ENCODE data around the gene KLRF2. TPM values are rescaled to one million over a fixed set of nuclear protein-coding genes. Genes with fewer than 3 reads are reported as not detected.

KLRF2 gene, protein sequence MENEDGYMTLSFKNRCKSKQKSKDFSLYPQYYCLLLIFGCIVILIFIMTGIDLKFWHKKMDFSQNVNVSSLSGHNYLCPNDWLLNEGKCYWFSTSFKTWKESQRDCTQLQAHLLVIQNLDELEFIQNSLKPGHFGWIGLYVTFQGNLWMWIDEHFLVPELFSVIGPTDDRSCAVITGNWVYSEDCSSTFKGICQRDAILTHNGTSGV
- total RNA-seq = not detected in 2 replicates

DNA sequence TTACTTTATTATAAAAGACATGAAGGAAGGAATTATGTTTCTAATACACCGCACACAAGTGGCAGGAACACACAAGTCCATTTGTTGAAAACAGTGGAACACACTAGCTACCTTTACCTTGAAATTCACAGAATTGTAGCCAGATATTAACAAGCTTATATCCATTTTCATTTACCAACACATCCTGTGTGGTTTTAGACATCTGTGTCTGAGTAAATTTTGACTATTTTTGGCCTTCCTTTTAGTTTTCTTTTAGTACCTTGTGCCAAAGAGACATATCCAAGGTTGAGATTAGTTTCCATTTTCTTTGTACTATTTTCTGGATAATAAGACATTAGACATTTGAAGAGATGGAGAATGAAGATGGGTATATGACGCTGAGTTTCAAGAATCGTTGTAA is at the start of gene KLRF2:
Gene KLRF2 (plus strand): TSS at position 244 of the 400 bp plus-strand sequence. CDS start 107 bp downstream, at position 351.
- no peaks in the 10 kb centered on the region for H3K36me3 Mint-ChIP-seq (ENCODE audit: low read depth)
- no peak within 1 kb of the TSS for H3K27ac Mint-ChIP-seq
- no peaks in the 10 kb centered on the region for H3K9me3 Mint-ChIP-seq
- no peak within 1 kb of the TSS for H3K4me3 Mint-ChIP-seq
- H3K27me3 Mint-ChIP-seq (ENCODE audit: insufficient read depth) = no peaks in the 10 kb centered on the region
- peaks cover 17% of the 10 kb centered on the region for H3K4me1 Mint-ChIP-seq (ENCODE audit: low read depth)
- intact Hi-C loops (cut with micrococcal nuclease) = no loop called here
- DNase-seq (ENCODE audit: low spot score) = no peak

DNA sequence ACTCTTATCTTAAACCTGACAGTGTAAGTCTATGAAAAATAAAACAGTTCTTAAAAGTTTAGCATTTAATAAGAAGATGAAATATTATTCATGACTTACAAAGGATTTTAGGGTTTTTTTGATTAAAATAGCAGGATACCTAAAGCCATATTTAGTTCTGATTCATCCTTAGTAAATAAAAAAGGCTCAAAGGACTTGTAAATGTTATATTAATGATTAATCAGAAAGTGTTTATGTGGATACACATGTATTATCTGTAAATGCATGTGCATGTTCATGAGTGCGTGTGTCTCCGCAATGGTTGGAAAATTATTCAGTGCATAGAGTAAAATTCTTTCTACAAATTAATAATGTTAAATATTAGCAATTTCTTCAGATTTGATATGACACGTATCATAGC is 49.6 kb upstream of the KLRF2 start:
- DNase-seq (ENCODE audit: low spot score) = no peak
- Mint-ChIP-seq H3K36me3 (ENCODE audit: low read depth) (no peaks in the 10 kb centered on the region), H3K4me1 (ENCODE audit: low read depth) (no peaks in the 10 kb centered on the region), H3K9me3 (no peaks in the 10 kb centered on the region), H3K27ac (no peak overlapping the region), H3K27me3 (ENCODE audit: insufficient read depth) (peaks cover 6% of the 10 kb centered on the region), H3K4me3 (no peak overlapping the region)
- intact Hi-C loops (cut with micrococcal nuclease) = no loop called here

DNA sequence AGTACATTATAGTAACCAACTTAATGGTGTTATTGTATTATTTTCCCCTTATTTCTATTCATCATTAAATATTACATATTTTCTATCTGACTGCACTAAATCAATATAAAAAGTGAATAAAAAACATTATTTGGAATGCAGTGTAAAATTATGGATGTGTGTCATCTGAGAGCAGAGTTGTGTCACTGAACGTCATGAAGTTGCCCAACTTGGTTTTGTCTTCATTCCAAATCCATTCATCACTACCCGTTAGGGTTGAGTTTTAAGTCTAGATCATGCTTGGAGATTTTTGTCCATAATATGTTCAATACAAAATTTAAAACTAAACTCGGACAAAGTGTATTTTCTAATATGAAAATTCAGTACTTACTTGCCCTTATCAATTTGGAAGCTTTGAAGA is 37.9 kb upstream of the KLRF2 start:
- Mint-ChIP-seq H3K27me3 (ENCODE audit: insufficient read depth) (peaks cover 24% of the 10 kb centered on the region), H3K4me1 (ENCODE audit: low read depth) (no peaks in the 10 kb centered on the region), H3K27ac (no peak overlapping the region), H3K9me3 (peaks cover 17% of the 10 kb centered on the region), H3K4me3 (no peak overlapping the region), H3K36me3 (ENCODE audit: low read depth) (peaks cover 3% of the 10 kb centered on the region)
- intact Hi-C loops (cut with micrococcal nuclease) = no loop called here
- DNase-seq (ENCODE audit: low spot score) = no peak

DNA sequence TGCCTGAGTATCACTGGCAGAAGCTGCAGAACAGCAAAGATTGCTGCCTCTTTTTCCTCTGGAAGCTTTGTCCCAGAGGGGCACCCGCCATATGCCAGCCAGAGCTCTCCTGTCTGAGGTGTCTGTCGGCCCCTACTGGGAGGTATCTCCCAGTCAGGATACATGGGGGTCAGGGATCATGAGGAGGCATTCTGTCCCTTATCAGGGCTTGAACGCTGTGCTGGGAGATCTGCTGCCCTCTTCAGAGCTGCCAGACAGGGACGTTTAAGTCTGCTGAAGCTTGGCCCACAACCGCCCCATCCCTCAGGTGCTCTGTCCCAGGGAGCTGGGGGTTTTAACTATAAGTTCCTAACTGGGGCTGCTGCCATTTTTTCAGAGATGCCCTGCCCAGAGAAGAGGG is 32.4 kb upstream of the KLRF2 start:
- Mint-ChIP-seq H3K4me1 (ENCODE audit: low read depth) (peaks cover 10% of the 10 kb centered on the region), H3K9me3 (peaks cover 21% of the 10 kb centered on the region), H3K4me3 (no peak overlapping the region), H3K27me3 (ENCODE audit: insufficient read depth) (peaks cover 19% of the 10 kb centered on the region), H3K27ac (no peak overlapping the region), H3K36me3 (ENCODE audit: low read depth) (peaks cover 39% of the 10 kb centered on the region)
- DNase-seq (ENCODE audit: low spot score) = no peak
- intact Hi-C loops (cut with micrococcal nuclease) = loop anchor here (5.0 kb wide), 1 partner anchor 47 kb away; no protein-coding TSS in a partner anchor

DNA sequence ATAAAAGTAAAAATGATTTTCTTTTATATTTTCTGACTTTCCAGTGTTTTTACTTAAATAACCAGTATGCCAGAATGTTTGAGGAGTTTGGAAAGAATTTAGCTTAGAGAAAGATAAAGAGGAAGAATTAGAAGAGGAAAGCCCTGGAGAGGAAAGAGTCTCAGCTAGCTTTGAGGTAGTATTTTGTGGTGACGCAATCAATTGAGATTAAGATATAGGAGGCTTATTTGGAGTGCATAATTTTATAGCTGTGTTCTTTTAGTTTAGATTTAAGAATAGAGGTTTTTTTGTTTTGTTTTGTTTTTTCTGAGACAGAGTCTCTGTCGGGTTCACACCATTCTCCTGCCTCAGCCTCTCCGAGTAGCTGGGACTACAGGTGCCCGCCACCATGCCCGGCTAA is 30.2 kb upstream of the KLRF2 start:
- no peak for DNase-seq (ENCODE audit: low spot score)
- peaks cover 20% of the 10 kb centered on the region for H3K9me3 Mint-ChIP-seq
- H3K4me1 Mint-ChIP-seq (ENCODE audit: low read depth) = peaks cover 16% of the 10 kb centered on the region
- peaks cover 58% of the 10 kb centered on the region for H3K36me3 Mint-ChIP-seq (ENCODE audit: low read depth)
- intact Hi-C loops (cut with micrococcal nuclease) = no loop called here
- peaks cover 10% of the 10 kb centered on the region for H3K27me3 Mint-ChIP-seq (ENCODE audit: insufficient read depth)
- no peak overlapping the region for H3K4me3 Mint-ChIP-seq
- H3K27ac Mint-ChIP-seq = no peak overlapping the region

DNA sequence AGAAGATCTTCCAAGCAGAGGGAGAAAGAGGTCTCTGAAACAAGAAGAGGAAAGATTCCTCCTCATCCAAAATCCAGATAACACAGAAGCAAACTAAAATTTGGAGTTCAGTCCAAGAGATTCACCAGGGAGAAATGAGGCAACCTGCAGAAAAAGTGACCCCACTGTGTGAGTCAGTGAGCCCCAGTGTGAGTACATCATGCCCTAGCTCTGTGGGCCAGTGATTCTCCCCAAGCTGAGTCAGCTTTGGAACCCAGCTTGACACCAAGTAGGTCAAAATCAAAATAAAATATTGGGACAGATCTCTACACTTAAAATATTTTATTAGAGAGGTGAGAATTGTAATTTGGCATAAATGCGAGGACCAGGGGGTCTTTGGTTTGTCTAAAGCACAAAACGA is 29.4 kb upstream of the KLRF2 start:
- H3K4me1 Mint-ChIP-seq (ENCODE audit: low read depth) = peaks cover 22% of the 10 kb centered on the region
- DNase-seq (ENCODE audit: low spot score) = no peak
- peaks cover under 1% of the 10 kb centered on the region for H3K27me3 Mint-ChIP-seq (ENCODE audit: insufficient read depth)
- intact Hi-C loops (cut with micrococcal nuclease) = no loop called here
- H3K27ac Mint-ChIP-seq = no peak overlapping the region
- H3K9me3 Mint-ChIP-seq = peaks cover 11% of the 10 kb centered on the region
- no peak overlapping the region for H3K4me3 Mint-ChIP-seq
- H3K36me3 Mint-ChIP-seq (ENCODE audit: low read depth) = peaks cover 62% of the 10 kb centered on the region

DNA sequence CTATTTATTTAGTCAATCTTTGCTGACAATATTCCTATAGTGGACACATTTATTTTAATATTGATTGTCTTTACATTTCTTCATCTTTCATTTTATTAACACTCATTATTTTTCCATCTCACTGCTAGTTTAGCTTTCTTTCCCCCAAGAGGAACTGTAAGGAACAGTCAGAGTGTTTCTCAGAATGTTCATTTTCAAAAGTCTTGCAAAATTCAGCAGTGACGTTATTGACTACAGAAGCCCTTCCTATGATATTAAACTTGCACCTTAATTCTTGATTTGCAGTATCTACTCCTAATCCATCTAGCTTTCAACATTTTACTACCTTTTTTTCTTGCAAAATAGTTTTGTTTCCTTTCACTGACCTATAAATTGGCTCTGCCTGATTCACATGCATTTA is 25.1 kb upstream of the KLRF2 start:
- Mint-ChIP-seq H3K9me3 (no peaks in the 10 kb centered on the region), H3K4me3 (no peak overlapping the region), H3K27me3 (ENCODE audit: insufficient read depth) (no peaks in the 10 kb centered on the region), H3K27ac (no peak overlapping the region), H3K4me1 (ENCODE audit: low read depth) (peaks cover 51% of the 10 kb centered on the region), H3K36me3 (ENCODE audit: low read depth) (peaks cover 73% of the 10 kb centered on the region)
- DNase-seq (ENCODE audit: low spot score) = no peak
- intact Hi-C loops (cut with micrococcal nuclease) = no loop called here

DNA sequence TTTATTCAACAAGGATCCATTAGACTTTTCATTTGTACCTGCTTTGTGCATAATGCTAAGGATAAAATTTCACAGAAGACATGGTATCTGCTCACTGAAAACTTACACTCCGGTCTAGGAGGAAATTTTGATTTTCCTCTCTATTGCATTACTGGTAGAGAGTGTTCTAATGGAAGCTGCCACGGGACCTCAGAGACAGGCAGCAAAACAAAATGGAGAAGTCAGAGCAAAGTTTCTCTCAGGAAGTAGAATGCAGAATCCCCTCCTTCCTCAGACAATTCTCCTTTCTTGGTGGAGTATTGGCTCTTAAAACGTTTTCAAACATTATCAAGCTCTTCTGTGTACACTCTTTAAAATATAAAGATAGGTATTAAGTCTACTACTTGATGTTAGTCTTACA is 24.4 kb upstream of the KLRF2 start:
- no peak overlapping the region for H3K4me3 Mint-ChIP-seq
- H3K27ac Mint-ChIP-seq = no peak overlapping the region
- no peaks in the 10 kb centered on the region for H3K27me3 Mint-ChIP-seq (ENCODE audit: insufficient read depth)
- intact Hi-C loops (cut with micrococcal nuclease) = loop anchor here (1.0 kb wide), 1 partner anchor 8 kb away; no protein-coding TSS in a partner anchor
- H3K4me1 Mint-ChIP-seq (ENCODE audit: low read depth) = peaks cover 53% of the 10 kb centered on the region
- H3K36me3 Mint-ChIP-seq (ENCODE audit: low read depth) = peaks cover 68% of the 10 kb centered on the region
- no peaks in the 10 kb centered on the region for H3K9me3 Mint-ChIP-seq
- no peak for DNase-seq (ENCODE audit: low spot score)

DNA sequence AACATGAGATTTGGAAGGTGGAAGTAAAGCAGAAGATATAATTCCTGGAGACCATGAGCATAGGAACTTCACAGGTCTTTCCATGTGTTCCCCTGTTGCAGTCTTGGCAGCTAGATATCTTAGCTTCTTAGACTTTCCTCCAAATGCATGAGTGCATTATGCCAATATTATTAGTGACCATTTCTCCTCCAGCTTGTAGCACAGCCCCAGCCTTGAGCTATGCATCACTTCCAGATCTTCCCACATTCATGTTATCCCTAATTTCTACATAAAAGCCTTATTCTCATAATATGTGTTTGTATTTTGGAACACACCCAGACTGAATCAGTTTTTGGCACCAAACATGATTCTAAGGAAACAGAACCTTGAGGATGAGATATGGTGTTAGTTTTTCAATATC is 23.2 kb upstream of the KLRF2 start:
- Mint-ChIP-seq H3K36me3 (ENCODE audit: low read depth) (peaks cover 67% of the 10 kb centered on the region), H3K4me1 (ENCODE audit: low read depth) (peaks cover 56% of the 10 kb centered on the region)
- intact Hi-C loops (cut with micrococcal nuclease) = no loop called here

DNA sequence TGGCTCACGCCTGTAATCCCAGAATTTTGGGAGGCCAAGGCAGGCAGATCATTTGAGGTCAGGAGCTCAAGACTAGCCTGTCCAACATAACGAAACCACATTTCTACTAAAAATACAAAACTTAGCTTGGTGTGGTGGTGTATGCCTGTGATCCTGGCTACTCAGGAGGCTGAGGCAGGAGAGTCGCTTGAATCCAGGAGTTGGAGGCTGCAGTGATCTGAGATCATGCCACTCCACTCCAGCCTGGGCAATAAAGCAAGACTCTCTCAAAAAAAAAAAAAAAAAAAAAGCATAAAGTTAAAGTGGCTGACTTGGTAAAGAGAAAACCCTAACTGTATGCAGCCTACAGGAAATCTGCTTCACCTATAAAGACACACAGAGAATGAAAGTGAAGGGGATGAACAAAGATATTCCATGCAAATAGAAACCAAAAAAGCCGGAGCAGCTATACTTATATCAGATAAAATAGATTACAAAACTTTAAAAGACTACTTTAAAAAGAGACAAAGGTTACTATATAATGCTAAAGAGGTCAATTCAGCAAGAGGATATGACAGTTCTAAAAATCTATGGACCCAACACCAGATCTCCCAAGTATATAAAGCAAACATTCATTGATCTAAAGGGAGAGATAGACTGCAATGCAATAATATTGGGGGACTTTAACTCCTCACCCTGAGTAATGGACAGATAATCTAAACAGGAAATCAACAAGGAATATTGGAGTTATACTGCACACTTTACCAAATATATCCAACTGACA is 16.2 kb upstream of the KLRF2 start:
- intact Hi-C loops (cut with micrococcal nuclease) = loop anchor here (1.0 to 5.0 kb wide), 7 partner anchors 8 to 918 kb away; partner anchors contain the start of genes M6PR, MAGOHB and YBX3
- peak overlapping the region; percentile 83 for H3K27ac Mint-ChIP-seq
- peaks cover 20% of the 10 kb centered on the region for H3K9me3 Mint-ChIP-seq
- H3K36me3 Mint-ChIP-seq (ENCODE audit: low read depth) = peaks cover 30% of the 10 kb centered on the region
- H3K4me3 Mint-ChIP-seq = peak overlapping the region; percentile 79
- H3K27me3 Mint-ChIP-seq (ENCODE audit: insufficient read depth) = no peaks in the 10 kb centered on the region
- peaks cover 59% of the 10 kb centered on the region for H3K4me1 Mint-ChIP-seq (ENCODE audit: low read depth)
- DNase-seq (ENCODE audit: low spot score) = no peak

More for the DNA sequence above, 23.2 kb upstream of the KLRF2 start:
- DNase-seq (ENCODE audit: low spot score) = no peak
- Mint-ChIP-seq H3K9me3 (peaks cover 9% of the 10 kb centered on the region), H3K27ac (no peak overlapping the region), H3K4me3 (no peak overlapping the region), H3K27me3 (ENCODE audit: insufficient read depth) (no peaks in the 10 kb centered on the region)

DNA sequence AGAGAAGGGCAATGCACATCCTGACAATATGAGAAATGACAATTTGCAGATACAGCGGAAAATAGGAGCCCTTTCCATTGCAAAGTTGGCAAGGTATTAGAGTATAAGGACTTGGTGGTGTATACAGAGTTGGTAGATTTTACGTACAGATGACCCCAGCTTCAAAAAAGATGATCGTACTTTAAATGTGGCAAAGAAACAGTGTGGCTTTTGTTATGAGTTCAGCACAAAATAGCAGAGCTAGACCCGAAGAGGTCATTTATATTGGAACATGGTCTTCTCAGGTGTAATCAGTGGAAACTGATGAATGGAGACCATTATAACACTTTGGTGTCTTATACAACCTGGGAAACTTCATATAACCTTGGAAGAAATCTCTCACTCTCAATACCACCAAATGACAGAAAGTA is 14.4 kb upstream of the KLRF2 start:
- Mint-ChIP-seq H3K4me1 (ENCODE audit: low read depth) (peaks cover 65% of the 10 kb centered on the region), H3K4me3 (peak overlapping the region; percentile 84), H3K9me3 (peaks cover 20% of the 10 kb centered on the region), H3K36me3 (ENCODE audit: low read depth) (peaks cover 27% of the 10 kb centered on the region), H3K27ac (peak overlapping the region; percentile 94), H3K27me3 (ENCODE audit: insufficient read depth) (no peaks in the 10 kb centered on the region)
- no peak for DNase-seq (ENCODE audit: low spot score)
- intact Hi-C loops (cut with micrococcal nuclease) = loop anchor here (2.0 to 5.0 kb wide), 5 partner anchors 198 to 920 kb away; partner anchors contain the start of genes CLEC2D, M6PR and YBX3

DNA sequence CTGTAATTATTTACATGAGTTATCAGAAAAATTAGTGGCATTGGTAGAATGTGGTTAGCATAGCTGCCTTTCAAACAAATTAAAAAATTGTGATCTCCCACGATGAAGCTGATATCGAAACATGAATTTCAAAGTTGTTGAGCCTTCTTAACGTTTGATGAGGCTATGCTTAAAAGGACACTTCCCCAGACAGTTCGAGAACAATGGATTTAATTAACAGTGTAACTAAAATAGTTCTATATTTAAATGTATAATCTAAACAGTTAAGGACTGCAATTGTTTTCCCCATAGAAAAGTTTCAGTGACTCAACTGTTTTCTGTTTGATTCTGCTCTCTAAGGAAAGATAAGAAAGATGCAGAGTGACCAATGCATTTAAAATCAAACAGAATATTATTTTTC is 13.8 kb upstream of the KLRF2 start:
- Mint-ChIP-seq H3K27ac (peak overlapping the region; percentile 92), H3K4me3 (peak overlapping the region; percentile 84), H3K4me1 (ENCODE audit: low read depth) (peaks cover 65% of the 10 kb centered on the region), H3K9me3 (peaks cover 17% of the 10 kb centered on the region), H3K27me3 (ENCODE audit: insufficient read depth) (no peaks in the 10 kb centered on the region), H3K36me3 (ENCODE audit: low read depth) (peaks cover 22% of the 10 kb centered on the region)
- intact Hi-C loops (cut with micrococcal nuclease) = loop anchor here (2.0 to 5.0 kb wide), 5 partner anchors 199 to 920 kb away; partner anchors contain the start of genes CLEC2D, M6PR and YBX3
- no peak for DNase-seq (ENCODE audit: low spot score)

DNA sequence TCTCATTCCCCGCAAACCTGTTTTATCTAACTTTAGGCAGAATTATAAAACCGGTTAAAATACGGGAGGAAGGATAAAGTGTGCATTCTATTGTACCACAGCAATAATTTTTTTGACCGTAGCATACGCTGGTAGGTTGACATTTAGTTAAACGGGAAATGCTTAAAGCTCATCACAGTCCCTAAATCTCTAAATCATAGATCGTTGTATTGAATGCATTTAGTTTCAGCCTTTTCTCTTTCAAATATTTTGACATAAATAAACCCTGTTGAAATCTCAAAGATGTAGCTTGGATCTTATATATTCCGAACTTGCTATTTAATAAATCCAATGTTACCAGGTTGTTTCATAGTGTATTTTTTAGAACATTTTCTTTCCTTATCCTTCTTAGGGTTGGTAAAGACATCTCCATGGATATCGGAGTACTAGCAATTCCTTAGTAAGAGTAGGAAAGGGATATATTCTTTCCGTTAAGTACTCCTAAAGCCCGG is 12.9 kb upstream of the KLRF2 start:
- intact Hi-C loops (cut with micrococcal nuclease) = loop anchor here (2.0 to 5.0 kb wide), 7 partner anchors 118 to 921 kb away; partner anchors contain the start of genes M6PR and YBX3
- peaks cover 13% of the 10 kb centered on the region for H3K36me3 Mint-ChIP-seq (ENCODE audit: low read depth)
- no peaks in the 10 kb centered on the region for H3K27me3 Mint-ChIP-seq (ENCODE audit: insufficient read depth)
- peaks cover 56% of the 10 kb centered on the region for H3K4me1 Mint-ChIP-seq (ENCODE audit: low read depth)
- DNase-seq (ENCODE audit: low spot score) = no peak
- peaks cover 9% of the 10 kb centered on the region for H3K9me3 Mint-ChIP-seq
- peak overlapping the region; percentile 93 for H3K4me3 Mint-ChIP-seq
- peak overlapping the region; percentile 97 for H3K27ac Mint-ChIP-seq
